ENCODE measurements around the gene TMED5. TPM values are rescaled to one million over a fixed set of nuclear protein-coding genes. Genes with fewer than 3 reads are reported as not detected.

TMED5 gene
- total and polyA plus RNA-seq, 2 of the 4 experiments (the other 2 are of a cell fraction), result 20.1 to 38.1 TPM

DNA sequence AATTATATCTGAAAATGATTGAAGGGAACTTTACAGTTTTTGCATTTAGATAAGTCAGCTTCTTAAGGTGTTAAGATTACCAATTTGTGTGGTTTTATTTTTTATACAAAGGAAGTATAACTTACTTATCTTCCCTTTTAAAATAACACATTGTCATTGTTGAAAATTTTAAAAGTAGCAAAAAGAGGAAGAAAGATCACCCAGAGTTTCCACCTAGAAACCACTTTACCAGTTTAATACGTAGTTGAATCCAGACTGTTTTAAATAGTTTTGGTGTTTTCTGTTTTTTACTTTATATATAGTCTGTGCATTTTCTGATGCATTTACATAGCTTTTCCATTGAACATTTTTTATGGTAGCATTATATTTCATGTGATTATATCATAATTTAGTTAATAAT is 6.5 kb upstream of the TMED5 start:
- H2BK5ac ChIP-seq (ENCODE audit: low read depth, low read length, poor library complexity, severe bottlenecking), result no peak overlapping the region
- CTCF ChIA-PET, result no interaction called here
- no CpG with 5 or more reads among the region's 1 CpG for WGBS, 2 experiments (ENCODE audit: extremely low coverage in 2 of 2, insufficient read length in 1 of 2)
- H3K4me1 ChIP-seq (ENCODE audit: control insufficient read depth, insufficient read depth, low read length), result no peaks in the 10 kb centered on the region
- ATAC-seq (ENCODE audit: low read depth) (no peak), DNase-seq (no peak)
- intact Hi-C loops (cut with micrococcal nuclease), result no loop called here
- no peak overlapping the region for H3K56ac ChIP-seq (ENCODE audit: extremely low read depth, insufficient read depth, low read length)
- no peak overlapping the region for H2BK20ac ChIP-seq (ENCODE audit: low read depth, low read length)
- no peak overlapping the region for H2AFZ ChIP-seq (replicated peaks; ENCODE audit: low read length, poor library complexity)
- no peaks in the 10 kb centered on the region for H3K9me3 ChIP-seq (ENCODE audit: control insufficient read depth, insufficient read depth, low read length)
- H3K4ac ChIP-seq (ENCODE audit: low read depth, low read length), result no peak overlapping the region
- H4K91ac ChIP-seq (ENCODE audit: insufficient read depth, low read depth, low read length), result no peak overlapping the region
- no peak overlapping the region for H2AK9ac ChIP-seq (replicated peaks; ENCODE audit: low read depth, low read length, poor library complexity)
- no peak overlapping the region for H3K9ac ChIP-seq (ENCODE audit: low read depth, low read length)
- no TSS peak for BruUV-seq (replicated peaks)
- no peak overlapping the region for H2BK120ac ChIP-seq (ENCODE audit: low read depth, low read length)
- no peak overlapping the region for H3K4me2 ChIP-seq (ENCODE audit: low read depth, low read length)
- in situ Hi-C loops (cut with MboI; ENCODE audit: low sequenced_read_pairs), result no loop called here
- no peak overlapping the region for H4K8ac ChIP-seq (ENCODE audit: low read depth in 2 of 2, low read length in 2 of 2)
- POLR2A ChIA-PET (ENCODE audit: unreplicated experiment), result no interaction called here
- no peak overlapping the region for H3K4me3 ChIP-seq (ENCODE audit: insufficient read depth, low read depth, low read length)
- no peak overlapping the region for H3K18ac ChIP-seq (ENCODE audit: low read depth, low read length)
- no peaks in the 10 kb centered on the region for H3K27me3 ChIP-seq (ENCODE audit: control insufficient read depth, insufficient read depth, low read length)
- H4K5ac ChIP-seq (ENCODE audit: low read depth, low read length), result no peak overlapping the region
- no peak overlapping the region for H3K27ac ChIP-seq (ENCODE audit: insufficient read depth, low read length)
- H2AK5ac ChIP-seq (ENCODE audit: low read depth, low read length), result no peak overlapping the region
- dilution Hi-C loops (cut with HindIII; ENCODE audit: low sequenced_read_pairs, unreplicated experiment), result no loop called here
- H2BK15ac ChIP-seq (ENCODE audit: low read depth, low read length), result no peak overlapping the region
- no peaks in the 10 kb centered on the region for H4K20me1 ChIP-seq (ENCODE audit: insufficient read depth, low read length)
- TF ChIP-seq MAZ (IDR thresholded peaks at IDR 0.05; ENCODE audit: borderline replicate concordance, low read depth, low read length) (no peak), BHLHE40 (IDR thresholded peaks at IDR 0.05; ENCODE audit: low read depth, low read length) (no peak), SMC3 (IDR thresholded peaks at IDR 0.05; ENCODE audit: low read depth, low read length) (no peak), FOS (IDR thresholded peaks at IDR 0.05; ENCODE audit: low read depth, low read length) (no peak), CHD1 (IDR thresholded peaks at IDR 0.05; ENCODE audit: low read depth, low read length) (no peak)
- no peaks in the 10 kb centered on the region for H3K9me1 ChIP-seq (ENCODE audit: insufficient read depth, low read length)
- H3K14ac ChIP-seq (replicated peaks; ENCODE audit: low read depth, low read length), result no peak overlapping the region
- H3K23ac ChIP-seq (ENCODE audit: low read depth, low read length), result no peak overlapping the region
- H3K79me1 ChIP-seq (ENCODE audit: low read depth in 1 of 2, low read length in 2 of 2), result peaks cover 9 to 13% of the 10 kb centered on the region in 2 experiments; a peak in 3 of 4 replicates
- H3K36me3 ChIP-seq (ENCODE audit: control insufficient read depth, insufficient read depth, low read length), result peaks cover 1% of the 10 kb centered on the region; the same call in 1 of the 2 replicates

All from IMR-90 (cell line).